NCI-H1930 (cell line): Measurements from ENCODE around the gene PLOD1.
"Not testable (repeated sequence)": the region's sequence is repeated elsewhere in the genome, so short reads cannot be mapped to it uniquely, and the experiment has no call there.

Source experiments
- DNase-seq, 2 experiments: peaks; one replicate each; lab custom pipeline; 2025; lab: John Stamatoyannopoulos, UW

The PLOD1 gene

DNA sequence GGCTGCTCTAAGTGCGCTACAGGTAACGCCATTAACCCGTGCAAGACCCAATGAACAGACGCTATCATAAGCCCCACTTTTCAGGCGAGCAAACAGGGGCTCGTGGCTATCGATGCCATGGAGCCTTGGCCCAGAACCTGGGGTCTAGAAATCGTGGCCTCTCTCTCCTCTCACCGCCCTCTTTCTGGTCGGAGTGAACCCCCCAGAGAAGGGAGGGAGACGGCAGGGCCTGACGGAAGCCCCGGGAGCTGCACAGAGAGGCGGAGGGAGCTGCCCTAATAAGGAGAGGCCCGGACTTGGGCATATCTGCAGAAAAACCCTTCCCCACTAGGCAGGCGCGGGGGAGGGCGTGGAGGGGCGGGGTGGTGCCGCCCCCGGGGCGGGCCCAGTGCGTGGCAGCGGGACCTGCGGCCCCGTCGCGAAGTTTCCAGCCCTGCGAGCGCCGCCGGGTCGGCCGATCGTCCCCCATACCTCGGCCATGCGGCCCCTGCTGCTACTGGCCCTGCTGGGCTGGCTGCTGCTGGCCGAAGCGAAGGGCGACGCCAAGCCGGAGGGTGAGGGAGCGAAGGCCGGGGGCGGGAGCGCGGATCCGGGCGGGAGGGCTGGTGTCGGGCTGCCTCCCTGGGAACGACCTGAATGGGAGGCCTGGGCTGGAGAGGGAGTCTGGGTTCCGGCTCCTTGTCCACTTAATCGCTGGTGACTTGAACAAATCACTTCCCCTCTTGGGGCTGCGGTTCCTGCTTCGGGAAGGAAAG is at the start of gene PLOD1:
Gene PLOD1 (plus strand): TSS at position 416 of the 755 bp plus-strand sequence. CDS start 63 bp downstream, at position 479.
- peak; percentile 22 to 28 for DNase-seq

DNA sequence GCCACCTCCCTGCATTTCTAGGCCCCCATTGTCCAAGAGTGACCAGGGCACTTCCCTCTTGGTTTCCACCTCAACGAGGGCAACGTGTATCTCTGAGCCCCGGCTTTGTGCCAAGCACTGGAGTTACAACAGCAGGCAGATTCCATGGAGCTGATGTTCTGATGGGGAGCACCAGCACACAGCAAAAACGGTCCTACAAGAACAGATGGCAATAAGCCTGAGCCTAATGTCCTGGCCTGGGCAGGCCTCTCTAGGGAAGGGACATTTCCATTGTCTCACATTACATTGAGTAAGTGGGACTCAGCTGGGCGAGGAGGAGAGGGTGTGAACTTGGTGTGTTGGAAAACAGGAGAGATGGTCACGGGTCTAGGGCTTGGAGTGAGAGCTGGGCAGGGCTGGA is 48.6 kb upstream of the PLOD1 start:
- no peak for DNase-seq

DNA sequence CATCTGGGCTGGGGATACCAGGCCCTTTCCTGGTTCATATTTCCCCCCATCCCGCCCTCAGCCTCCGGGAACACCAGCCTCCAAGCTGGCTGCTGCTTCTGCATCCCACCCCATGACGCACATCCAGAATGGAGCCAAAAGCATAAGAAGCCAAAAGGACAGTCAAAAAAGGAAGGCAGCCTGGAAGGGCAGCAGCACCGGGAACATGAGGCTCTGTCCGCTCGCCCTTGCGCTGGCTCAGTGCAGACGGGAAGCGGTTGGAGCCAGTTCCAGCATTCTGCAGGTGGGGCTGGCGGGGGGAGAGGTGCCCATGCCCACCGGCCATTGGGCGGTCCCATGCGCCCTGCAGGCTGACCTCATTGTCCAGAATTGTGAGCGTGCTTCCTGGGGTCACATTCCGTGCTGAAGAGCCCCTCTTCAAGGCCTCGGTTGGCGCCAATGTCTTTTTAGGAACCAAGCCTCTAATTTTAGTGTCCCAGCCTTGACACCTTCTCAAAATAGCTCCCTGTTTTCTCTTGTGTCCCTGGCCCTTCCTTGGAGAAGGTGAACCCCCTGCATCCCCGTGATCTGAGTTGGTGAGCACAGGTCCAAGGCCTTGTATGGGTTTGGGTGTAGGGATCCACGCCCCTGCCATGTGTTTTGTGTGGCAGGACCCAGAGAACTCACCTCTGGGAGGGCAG is 47.4 kb upstream of the PLOD1 start:
- DNase-seq: no peak

DNA sequence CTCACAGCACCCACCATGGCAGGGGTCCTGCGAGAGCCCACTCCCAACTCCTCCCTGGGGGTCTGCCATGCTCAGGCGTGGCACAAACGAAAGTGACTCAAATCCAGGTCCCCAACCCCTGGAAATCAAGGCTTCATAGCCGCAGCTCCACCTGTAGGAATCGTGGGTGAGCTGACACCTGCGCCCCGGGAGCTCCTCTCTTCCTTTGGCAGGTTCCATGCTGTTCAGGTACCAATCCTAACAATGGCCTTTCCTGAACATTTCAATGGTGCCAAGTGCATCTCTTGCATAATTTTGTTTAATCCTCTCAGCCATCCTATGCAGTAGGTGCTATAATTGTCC is 46.9 kb upstream of the PLOD1 start:
- DNase-seq: no peak

DNA sequence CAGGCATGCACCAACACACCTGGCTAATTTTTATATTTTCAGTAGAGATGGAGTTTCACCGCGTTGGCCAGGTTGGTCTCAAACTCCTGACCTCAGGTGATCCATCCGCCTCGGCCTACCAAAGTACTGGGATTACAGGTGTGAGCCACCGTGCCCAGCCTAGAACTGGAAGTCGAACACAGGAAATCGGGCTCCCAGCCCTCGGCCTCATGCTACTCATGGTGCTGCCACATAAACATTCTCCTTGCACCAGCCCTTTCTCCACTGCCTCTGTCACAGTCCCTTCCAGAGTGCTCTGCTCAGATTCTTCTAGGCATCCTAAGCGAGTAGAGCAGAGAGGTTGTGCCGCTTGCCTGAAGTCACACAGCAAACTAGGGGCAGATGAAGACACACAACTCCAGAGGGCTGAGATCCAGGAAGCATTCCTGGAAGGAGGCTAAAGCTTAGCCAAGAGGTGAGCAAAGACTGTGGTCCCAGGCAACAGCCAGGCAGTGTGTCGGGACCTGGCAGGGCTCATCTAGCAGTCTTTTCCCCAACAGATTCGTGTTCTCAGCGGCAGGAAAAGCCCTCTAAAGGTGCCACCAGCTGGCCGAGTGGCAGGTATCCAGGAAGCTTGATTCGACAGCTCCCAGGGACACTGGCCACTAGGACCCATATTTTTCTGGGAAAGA is 46.2 kb upstream of the PLOD1 start:
- DNase-seq: no peak

DNA sequence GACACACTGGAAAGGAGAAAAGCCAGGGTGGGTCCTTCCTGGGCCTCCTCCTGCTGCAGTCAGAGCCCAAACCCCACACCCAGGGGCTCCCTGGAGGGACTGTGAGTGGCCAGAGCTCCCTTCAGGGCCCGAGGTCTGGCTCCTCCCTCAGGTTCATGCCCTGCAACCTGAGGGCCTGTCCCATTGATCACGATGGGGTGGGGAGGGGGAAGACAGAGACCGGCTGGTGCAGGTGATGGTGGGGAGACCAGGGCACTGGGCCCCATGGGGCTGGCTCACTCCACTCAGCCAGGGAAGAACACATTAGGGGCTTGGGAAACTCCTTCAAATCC is 45.7 kb upstream of the PLOD1 start:
- DNase-seq: no peak

DNA sequence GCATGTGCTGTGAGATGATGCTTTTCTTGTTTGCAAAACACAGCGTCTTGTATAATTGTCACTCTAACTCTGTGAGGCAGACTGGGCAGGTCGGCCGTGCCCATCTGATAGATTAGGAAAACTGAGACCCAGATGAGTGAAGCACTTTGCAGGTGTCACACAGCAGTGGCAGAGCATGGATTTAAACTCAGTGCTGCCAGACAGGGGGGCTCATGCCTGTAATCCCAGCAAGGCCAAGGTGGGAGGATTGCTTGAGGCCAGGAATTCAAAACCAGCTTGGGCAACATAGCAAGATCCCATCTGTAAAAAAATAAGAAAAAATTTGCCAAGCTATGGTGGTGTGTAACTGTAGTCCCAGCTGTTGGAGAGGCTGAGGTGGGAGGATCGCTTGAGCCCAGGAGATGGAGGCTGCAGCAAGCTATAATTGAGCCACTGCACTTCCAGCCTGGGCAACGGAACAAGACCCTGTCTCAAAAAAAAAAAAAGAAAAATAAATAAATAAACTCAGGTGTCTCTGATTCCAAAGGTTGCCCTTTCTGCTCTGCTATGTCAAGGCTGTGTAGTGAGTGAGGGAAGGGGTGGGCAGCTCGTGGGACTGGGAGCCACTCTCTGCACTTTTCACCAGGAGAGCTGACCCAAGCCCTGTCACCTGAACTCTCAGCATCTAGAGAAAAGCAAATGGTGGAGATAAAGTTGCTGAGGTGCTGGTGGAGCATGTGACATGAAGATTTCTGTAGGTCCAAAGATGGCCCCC is 42.9 kb upstream of the PLOD1 start:
- no peak for DNase-seq

DNA sequence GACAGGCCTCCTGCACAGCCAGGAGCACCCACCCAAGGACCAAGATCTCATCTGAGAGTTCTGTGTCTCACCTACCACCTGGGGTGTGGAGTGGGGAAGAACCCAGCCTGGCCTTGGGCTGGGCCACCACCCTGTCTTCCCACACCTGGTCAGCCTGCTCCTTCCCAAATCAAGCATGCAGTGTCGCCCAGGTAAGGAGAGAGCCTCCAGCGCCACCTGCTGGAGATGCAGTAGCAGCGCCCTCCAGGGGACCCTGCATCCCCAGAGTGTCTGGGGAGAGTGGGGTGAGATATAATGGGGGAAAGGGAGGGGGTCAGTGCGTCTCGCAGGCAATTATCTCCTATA is 40.6 kb upstream of the PLOD1 start:
- DNase-seq: peak; percentile 33 to 55

DNA sequence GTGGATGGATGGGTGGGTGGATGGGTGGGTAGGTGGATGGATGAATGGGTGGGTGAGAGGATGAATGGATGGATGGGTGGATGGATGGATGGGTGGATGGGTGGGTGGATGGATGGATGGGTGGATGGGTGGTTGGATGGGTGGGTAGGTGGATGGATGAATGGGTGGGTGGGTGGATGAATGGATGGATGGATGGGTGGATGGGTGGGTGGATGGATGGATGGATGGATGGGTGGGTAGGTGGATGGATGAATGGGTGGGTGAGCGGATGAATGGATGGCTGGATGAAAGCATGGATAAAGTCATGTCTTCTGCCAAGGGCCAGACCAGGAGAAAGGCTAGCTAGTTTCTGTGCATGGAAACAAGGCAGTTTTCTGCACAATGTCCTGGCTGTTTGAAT is 40.0 kb upstream of the PLOD1 start:
- not testable (repeated sequence) for DNase-seq

DNA sequence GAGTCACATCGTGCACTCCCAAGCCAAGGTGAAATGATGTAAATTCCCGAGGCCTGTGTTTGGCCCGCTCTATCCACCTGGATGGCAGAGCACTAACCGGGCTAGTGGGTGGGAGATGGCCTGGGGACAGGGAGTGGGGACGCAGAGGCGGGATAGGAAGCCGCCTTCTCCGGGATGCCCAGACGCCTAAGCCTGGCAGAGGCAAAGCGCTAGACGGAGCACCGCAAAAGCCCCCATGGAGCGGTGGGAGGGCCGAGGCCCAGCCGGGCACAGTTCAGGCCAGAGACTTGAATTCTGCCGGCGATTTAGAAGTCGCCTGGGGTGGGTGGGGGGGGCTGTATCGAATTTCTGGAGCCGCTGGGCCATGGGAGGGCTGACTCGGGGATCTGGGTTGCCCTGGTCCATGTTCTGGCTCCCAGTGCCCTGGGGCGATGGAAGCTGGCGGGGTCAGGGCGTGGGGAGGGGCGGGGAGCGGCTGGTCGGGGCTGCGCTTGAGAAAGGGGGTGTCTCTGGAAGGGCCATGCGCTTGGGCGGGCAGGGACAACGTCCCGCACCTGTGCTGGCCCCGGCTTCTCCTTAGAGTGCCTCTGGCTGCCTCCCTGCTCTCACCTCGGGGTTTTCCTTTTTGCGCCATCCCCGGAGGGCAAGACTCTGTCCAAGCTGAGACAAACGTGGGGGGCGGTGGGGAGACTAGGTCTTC is 36.3 kb upstream of the PLOD1 start:
- no peak for DNase-seq

DNA sequence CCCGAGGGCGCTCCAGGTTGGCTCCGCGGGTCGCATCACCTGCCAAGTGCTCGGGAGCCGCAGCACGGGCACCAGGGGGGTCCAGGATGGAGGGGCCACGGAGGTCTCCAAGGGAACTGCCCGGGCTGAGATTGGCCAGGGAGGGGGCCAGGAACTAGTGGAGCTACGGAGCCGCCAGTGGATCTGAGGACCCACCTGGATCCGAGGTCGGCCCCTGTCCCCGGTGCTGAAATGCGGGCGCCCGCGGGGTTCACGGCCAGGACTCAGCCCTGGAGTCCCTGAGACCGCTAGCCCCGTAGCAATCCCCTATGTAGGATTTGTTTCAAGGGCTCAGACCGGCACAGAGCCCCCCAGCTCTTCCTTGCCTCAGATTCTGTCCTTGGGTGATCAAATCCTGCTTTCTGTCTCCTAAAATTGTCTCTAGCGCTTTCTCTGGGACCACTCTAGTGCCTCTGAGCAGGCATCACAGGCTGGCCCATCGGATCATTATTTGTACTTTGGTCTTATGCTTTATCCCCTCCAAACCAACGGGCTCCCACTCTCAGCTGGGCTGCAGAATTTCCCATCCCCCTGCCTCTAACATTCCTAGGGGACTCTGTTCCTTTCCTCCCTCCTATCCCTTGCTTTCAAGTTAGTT is 35.6 kb upstream of the PLOD1 start:
- DNase-seq: no peak

DNA sequence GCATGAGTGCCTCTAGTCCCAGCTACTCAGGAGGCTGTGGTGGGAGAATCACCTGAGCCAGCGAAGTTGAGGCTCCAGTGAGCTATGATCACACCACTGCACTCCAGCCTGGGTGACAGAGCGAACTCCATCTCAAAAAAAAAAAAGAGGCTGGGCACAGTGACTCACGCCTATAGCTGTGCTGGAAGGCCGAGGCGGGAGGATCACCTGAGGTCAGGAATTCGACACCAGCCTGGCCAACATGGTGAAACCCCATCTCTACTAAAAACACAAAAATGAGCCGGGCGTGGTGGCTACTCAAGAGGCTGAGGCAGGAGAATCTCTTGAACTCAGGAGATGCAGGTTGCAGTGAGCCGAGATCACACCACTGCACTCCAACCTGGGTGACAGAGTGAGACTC is 33.1 kb upstream of the PLOD1 start:
- not testable (repeated sequence) for DNase-seq

DNA sequence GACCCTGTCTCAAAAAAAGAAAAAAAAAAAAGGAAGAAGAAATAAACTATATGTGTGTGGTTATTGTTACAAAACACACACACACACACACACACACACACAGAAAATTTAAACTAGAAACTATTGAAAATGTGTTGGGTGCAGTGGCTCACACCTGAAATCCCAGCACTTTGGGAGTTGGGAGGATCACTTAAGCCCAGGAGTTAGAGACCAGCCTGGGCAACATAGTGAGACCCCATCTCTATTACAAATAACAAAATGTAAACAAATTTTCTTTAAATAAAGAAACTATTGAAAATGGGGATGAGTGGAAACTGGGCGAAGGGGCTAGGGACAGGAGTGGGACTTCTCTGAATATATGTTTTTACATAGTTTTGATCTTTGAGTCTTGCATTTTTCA is 31.3 kb upstream of the PLOD1 start:
- DNase-seq: no peak

DNA sequence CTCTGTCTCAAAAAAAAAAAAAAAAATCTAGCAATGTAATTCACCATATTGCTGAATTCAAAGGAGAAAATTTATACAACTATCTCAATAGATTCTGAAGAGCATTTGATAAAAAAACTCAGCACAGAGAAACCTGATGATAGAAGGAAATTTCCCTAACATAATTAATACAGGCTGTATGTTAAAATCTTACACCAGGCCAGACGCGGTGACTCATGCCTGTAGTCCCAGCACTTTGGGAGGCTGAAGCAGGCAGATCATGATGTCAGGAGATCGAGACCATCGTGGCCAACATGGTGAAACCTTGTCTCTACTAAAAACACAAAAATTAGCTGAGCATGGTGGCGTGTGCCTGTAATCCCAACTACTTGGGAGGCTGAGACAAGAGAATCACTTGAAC is 30.4 kb upstream of the PLOD1 start:
- not testable (repeated sequence) for DNase-seq

DNA sequence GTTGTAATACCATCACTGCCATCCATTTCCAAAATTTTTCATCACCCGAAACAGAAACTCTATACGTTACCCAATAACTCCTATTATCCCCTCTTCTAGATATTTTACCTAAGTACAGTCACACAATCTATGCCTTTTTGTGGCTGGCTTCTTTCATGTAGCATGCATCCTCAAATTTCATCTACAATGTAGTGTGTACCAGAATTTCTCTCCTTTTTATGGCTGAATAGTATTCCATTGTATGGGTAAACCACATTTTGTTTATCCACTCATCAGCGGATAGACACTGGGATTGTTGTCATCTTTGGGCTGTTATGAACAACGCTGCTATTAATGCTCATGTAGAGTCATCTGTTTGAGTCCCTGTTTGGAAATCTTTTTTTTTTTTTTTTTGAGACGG is 29.5 kb upstream of the PLOD1 start:
- DNase-seq: no peak

DNA sequence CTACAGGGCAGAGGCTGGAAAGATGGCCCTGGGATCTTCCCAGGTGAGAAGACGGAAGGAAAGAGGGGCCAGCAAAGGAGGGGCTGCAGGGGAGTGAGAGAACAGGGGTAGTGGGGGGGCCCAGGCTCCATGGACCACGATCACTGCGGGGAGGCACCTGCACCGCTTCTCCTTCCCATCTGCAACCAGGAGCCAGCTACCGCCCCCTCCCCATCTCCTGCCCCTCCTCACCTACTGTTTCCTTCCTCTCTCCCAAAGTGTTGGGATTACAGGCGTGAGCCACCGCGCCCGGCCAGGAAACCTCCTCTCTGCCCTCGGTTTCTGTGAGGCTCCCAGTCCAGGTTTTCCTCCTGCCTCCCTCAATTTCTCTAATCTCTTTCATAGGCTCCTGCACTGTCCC is 27.6 kb upstream of the PLOD1 start:
- DNase-seq: no peak

DNA sequence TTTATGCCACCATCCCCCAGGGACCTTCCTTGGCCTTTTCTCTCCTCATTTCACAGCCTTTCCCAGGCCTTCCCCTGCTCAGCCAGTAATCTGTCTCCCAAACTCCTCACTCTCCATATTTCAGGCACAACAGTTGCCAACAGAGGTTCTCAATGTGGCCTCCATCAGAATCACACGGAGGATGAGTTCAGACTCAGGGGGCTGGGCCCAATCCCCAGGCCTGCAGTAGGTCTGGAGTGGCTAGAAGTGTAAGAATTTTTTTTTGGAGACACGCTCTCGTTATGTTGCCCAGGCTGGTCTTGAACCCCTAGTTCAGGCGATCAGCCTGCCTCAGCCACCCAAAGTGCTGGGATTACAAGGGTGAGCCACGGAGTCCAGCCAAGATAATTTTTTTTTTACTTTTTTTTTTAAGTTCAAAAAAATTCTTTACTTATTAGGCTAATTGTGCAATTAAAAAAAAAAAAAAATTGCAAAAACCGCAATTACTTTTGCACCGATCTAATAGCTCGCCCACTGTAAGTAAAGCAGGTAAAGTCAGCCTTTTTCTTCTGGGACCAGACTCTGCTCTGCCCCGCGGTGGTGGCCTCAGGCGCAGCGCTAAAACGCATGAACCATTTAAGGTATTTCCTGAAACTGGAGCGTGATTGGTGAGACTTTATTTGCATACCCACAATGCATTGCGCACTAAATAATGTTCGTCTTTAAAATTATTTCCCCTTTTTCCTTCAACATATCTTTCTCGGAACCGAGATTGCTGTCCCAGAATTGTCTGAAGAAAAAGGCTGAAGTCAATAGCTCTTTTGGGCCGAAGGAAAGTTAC is 27.0 kb upstream of the PLOD1 start:
- peak; percentile 89 to 94 for DNase-seq

DNA sequence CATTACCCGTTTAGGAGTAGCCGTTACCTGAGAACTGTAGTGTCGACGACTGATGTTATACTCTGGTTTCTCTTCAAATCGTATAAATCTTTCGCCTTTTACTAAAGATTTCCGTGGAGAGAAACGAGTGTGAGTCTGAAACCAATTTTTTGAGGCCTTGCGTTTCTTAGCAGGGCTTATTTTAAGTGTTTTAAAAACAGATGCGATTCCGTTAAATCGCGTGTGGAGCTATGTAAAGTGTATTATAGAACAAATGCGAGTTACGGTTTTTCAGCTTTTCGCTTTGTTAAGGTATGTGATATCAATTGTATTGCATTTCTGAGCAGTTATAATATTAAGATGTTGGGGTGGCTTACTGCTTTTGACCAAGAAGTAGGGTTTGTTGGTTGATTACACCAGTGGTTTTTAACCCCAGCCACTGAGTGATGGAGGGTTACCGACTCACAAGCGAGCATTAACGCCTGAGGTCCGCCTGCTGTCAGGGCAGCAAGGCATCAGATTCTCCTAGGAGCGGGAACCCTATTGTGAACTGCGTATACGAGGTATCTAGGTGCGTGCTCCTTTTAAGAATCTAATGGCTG is 26.3 kb upstream of the PLOD1 start:
- peak; percentile 87 to 94 for DNase-seq

DNA sequence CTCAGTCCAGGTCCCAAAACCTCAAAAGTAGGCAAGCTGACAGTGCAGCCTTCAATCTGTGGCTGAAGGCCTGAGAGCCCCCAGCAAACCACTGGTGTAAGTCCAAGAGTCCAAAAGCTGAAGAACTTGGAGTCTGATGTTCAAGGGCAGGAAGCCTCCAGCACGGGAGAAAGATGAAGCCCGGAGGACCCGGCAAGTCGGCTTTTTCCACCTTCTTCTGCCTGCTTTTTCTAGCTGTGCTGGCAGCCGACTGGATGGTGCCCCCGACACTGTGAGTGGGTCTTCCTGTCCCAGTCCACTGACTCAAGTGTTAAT is 23.6 kb upstream of the PLOD1 start:
- not testable (repeated sequence) for DNase-seq

DNA sequence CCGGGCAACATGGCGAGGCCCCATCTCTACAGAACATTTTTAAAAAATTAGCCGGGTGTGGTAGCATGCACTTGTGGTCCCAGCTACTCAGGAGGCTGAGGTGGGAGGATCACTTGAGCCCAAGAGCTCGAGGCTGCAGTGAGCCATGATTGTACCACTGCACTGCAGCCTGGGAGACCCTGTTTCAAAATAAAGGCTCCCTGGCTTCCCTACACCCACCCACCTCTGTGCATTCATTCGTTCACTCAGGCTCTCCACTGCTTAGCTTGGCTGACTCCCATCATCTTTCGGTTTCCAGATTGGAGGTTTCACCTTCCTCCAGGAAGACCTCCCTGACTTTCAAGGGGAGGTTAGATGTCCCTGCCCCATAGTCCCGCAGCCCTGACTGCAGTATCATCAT is 22.5 kb upstream of the PLOD1 start:
- DNase-seq: no peak
